AG04449 (cell line): ENCODE data around the gene SV2C.
"Not testable (repeated sequence)": the region's sequence is repeated elsewhere in the genome, so short reads cannot be mapped to it uniquely, and the experiment has no call there.

Experiments used
- CTCF ChIA-PET: fragments of 350-600 bp; formaldehyde crosslinking; extraction: SDS; loops from one replicate; lab custom pipeline; 2021; ENCODE audit warnings: antibody characterized with exemption; lab: Yijun Ruan, JAX
- POLR2A ChIA-PET: fragments of 400-600, 350-600 bp; formaldehyde crosslinking; extraction: SDS; loops from one replicate; lab custom pipeline; 2020; ENCODE audit warnings: antibody characterized with exemption, inconsistent platforms; lab: Yijun Ruan, JAX
- DNase-seq: peaks from one replicate; pipeline ENCODE4 v3.0.0-alpha.2; 2010; ENCODE audit warnings: low read depth, low spot score
- H3K4me3 ChIP-seq: 2 replicates; pipeline ENCODE4 v1.5.1; 2011; ENCODE audit warnings: low read depth, mild to moderate bottlenecking, control low read depth, low read length
- CTCF ChIP-seq: IDR thresholded peaks from one replicate; pipeline ENCODE4 v1.5.1; 2011; ENCODE audit warnings: mild to moderate bottlenecking, moderate library complexity, low read length, control low read depth, inconsistent platforms; ENCODE audit not compliant: insufficient read depth; ENCODE audit errors: missing control alignments

SV2C gene

GRCh38 chr5:76291305-76292077, 208.3 kb downstream of the SV2C start:
- no peak for TF ChIP-seq CTCF
- ChIA-PET POLR2A (interaction anchor here (0.6 kb wide), 1 partner anchor 26 kb away, joined by 3 read pairs; no protein-coding TSS in a partner anchor), CTCF (no interaction called here)
- no peak overlapping the region for H3K4me3 ChIP-seq
- DNase-seq: no peak

GRCh38 chr5:76292620-76293322, 209.6 kb downstream of the SV2C start:
- no peak for TF ChIP-seq CTCF
- DNase-seq: no peak
- H3K4me3 ChIP-seq: no peak overlapping the region
- CTCF ChIA-PET: no interaction called here
- POLR2A ChIA-PET: interaction anchor here (0.6 kb wide), 1 partner anchor 24 kb away, joined by 3 read pairs; no protein-coding TSS in a partner anchor

- no peak for DNase-seq
- POLR2A ChIA-PET: no interaction called here
- CTCF ChIA-PET: no interaction called here
- H3K4me3 ChIP-seq: no peak overlapping the region
- TF ChIP-seq CTCF: no peak
Measured at GRCh38 chr5:76294573-76294972, 211.4 kb downstream of the SV2C start.

- H3K4me3 ChIP-seq: no peak overlapping the region
- ChIA-PET POLR2A (no interaction called here), CTCF (no interaction called here)
- TF ChIP-seq CTCF: no peak
- DNase-seq: no peak
Measured at GRCh38 chr5:76298852-76299251, 215.7 kb downstream of the SV2C start.

GRCh38 chr5:76299592-76299991, 216.4 kb downstream of the SV2C start:
- DNase-seq: no peak
- POLR2A ChIA-PET: no interaction called here
- no peak overlapping the region for H3K4me3 ChIP-seq
- CTCF ChIA-PET: no interaction called here
- no peak for TF ChIP-seq CTCF

- DNase-seq, CTCF ChIA-PET, POLR2A ChIA-PET, H3K4me3 ChIP-seq: not testable (repeated sequence)
Measured at GRCh38 chr5:76301932-76302331, 218.7 kb downstream of the SV2C start.

- H3K4me3 ChIP-seq, POLR2A ChIA-PET, DNase-seq, CTCF ChIA-PET: not testable (repeated sequence)
Measured at GRCh38 chr5:76302661-76303060, 219.5 kb downstream of the SV2C start.
